ENCODE results near the gene NAA38. TPM values are rescaled to one million over a fixed set of nuclear protein-coding genes. Genes with fewer than 3 reads are reported as not detected.

The NAA38 gene
- total RNA-seq, 4 donors from 2014 or later: 57.4 to 133 (median 96.6) TPM

DNA sequence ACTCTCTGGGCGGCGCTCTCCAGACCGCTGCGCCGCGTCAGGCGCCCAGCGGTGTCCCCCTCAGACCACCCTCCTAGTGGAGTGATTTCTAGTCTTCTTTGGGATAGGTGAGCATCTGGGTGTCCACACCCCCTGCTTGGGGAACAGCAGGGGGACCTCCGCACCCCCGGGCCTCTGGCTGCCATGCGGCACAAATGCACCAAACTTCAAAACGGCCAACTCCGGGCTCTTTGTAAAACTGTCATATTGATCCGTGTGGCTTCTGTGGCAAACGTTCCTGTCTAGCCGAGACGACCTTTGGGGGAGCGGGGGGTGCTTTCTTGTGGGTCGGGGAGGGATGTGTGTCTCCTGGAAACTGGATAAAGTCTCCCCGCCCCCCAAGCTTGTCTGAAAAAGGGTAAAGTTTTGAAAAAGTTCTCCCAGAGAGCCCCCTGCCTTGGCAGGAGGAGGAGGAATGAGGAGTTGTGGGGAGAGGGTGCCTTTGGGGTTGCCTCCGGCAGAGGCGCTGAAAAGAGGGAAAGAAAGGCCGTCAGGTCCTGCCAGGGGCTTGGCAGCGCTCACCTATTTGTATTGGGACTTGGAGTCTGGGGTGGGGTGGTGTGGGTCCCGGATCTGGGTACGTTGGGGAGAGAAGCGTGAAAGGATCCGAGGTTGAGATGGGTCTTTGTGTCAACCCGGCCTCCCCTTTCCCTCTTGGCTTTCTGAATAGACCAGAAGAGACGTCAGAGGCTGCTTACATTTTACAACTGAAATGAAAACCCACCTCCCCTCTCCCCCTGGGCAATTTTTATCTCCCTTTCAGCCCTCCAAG, 29.1 kb upstream of the NAA38 start:
- in situ Hi-C loops (cut with MboI; ENCODE audit: low sequenced_read_pairs in 4 of 4) (loop anchor here in 1 of 4 donors (25.0 kb wide), 1 partner anchor 149 kb away; no protein-coding TSS in a partner anchor), intact Hi-C loops (cut with DNase I; ENCODE audit: low total_unique reads) (loop anchor here (2.0 to 10.0 kb wide), 3 partner anchors 30 to 168 kb away; partner anchors contain the start of genes CNTROB and NAA38)
- Histone ChIP-seq H3K4me1 (peaks cover 41 to 47% of the 10 kb centered on the region in 2 donors), H3K4me3 (peak overlapping the region; percentile 64 to 74 (median 68)), H3K27ac (peak overlapping the region; percentile 77 to 89 (median 81)), H3K9me3 (no peaks in the 10 kb centered on the region), H3K27me3 (peaks cover 24 to 37% (median 28%) of the 10 kb centered on the region in 3 donors), H3K36me3 (no peaks in the 10 kb centered on the region)
- DNase-seq: no peak
- no peak for ATAC-seq
- no peak for TF ChIP-seq POLR2A (IDR thresholded peaks at IDR 0.05)
- TF ChIP-seq, protein P1, sequence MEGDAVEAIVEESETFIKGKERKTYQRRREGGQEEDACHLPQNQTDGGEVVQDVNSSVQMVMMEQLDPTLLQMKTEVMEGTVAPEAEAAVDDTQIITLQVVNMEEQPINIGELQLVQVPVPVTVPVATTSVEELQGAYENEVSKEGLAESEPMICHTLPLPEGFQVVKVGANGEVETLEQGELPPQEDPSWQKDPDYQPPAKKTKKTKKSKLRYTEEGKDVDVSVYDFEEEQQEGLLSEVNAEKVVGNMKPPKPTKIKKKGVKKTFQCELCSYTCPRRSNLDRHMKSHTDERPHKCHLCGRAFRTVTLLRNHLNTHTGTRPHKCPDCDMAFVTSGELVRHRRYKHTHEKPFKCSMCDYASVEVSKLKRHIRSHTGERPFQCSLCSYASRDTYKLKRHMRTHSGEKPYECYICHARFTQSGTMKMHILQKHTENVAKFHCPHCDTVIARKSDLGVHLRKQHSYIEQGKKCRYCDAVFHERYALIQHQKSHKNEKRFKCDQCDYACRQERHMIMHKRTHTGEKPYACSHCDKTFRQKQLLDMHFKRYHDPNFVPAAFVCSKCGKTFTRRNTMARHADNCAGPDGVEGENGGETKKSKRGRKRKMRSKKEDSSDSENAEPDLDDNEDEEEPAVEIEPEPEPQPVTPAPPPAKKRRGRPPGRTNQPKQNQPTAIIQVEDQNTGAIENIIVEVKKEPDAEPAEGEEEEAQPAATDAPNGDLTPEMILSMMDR (IDR thresholded peaks at IDR 0.05 in 4 of 5, conservative IDR thresholded peaks at IDR 0.05 in 1 of 5): peak in 1 of 5 experiments; percentile 10

DNA sequence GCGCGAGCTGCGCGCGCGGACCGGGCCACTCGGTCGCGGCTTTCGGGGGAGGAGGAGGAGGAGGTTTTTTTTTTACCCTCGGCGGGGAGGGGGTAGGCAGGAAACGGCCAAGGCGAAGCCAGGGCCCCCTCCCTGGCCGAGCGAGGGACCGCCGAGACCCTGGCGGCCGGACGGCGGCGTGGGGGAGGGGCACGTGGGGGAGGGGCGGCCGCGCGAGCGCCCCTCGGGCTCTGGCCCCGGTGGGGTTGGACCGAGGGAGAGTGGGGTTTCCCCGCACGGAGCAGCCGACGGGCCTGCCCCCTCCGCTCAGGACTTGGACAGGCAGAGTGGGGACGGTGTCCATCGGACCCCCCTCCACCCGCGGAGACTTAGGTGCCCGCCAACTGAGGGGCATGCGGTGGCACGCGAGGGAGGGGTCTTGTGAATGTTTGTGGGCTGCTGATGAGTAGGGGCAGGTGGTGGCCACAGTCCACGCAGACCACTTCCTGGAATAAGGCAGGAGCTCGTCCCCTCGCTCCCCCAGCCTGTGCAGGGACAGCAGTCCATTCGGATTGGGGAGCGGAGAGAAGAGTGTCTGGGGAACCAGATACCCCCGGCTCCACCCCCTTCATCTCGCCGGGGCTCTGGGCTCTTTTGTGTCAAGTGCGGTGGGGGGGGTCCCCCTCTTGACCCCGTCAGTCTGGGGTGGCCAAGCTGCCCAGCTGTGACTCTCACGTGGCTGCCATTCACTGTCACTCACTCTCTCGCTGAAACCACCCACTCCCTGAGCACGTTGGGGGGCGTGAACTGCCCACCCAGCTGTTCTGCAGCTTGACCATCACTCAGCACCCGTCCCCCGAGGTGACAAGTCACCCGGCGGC, 28.2 kb upstream of the NAA38 start:
- in situ Hi-C loops (cut with MboI; ENCODE audit: low sequenced_read_pairs in 4 of 4): loop anchor here in 1 of 4 donors (25.0 kb wide), 1 partner anchor 148 kb away; no protein-coding TSS in a partner anchor
- H3K27ac ChIP-seq: peak overlapping the region; percentile 77 to 89 (median 81)
- peaks cover 41 to 47% of the 10 kb centered on the region in 2 donors for H3K4me1 ChIP-seq
- H3K27me3 ChIP-seq: peaks cover 24 to 39% (median 28%) of the 10 kb centered on the region in 3 donors
- peak overlapping the region; percentile 64 to 74 (median 68) for H3K4me3 ChIP-seq
- intact Hi-C loops (cut with DNase I; ENCODE audit: low total_unique reads): loop anchor here (2.0 to 10.0 kb wide), 3 partner anchors 29 to 169 kb away; partner anchors contain the start of genes CNTROB and NAA38
- ATAC-seq (no peak), DNase-seq (peak in 1 of 2 donors; percentile 23)
- no peaks in the 10 kb centered on the region for H3K36me3 ChIP-seq
- no peak for TF ChIP-seq POLR2A (IDR thresholded peaks at IDR 0.05)
- TF ChIP-seq, protein P1 (IDR thresholded peaks at IDR 0.05 in 4 of 5, conservative IDR thresholded peaks at IDR 0.05 in 1 of 5): no peak
- no peaks in the 10 kb centered on the region for H3K9me3 ChIP-seq

DNA sequence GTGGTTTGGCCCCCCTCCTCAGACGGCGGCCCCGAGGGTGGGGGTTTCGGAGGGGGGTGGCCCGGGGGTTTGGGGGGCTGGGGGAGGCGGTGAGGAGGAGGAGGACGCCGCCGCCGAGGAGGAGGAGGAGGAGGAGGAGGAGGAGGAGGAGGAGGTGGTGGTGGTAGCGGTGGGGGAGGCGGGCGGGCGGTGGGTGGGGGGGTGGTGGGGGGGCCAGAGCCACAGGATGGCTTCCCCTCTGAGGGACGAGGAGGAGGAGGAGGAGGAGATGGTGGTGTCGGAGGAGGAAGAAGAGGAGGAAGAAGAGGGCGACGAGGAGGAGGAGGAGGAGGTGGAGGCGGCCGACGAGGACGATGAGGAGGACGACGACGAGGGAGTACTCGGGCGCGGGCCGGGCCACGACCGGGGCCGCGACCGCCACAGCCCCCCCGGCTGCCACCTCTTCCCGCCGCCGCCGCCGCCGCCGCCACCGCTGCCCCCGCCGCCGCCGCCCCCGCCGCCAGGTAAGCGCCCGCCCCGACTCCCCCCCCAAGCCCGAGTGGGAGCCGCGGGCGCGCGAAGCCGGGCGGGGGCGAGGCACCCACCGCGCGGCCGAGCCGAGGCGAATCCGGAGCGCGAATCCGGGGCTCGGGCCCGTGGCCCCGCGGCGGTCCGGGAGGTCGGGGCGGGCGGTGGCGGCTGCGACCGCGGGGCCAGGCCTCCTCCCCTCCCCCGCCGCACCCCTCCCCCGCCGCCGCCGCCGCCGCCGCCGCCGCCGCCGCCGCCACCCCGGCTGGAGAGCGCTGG, 27.4 kb upstream of the NAA38 start:
- intact Hi-C loops (cut with DNase I; ENCODE audit: low total_unique reads) (loop anchor here (10.0 kb wide), 1 partner anchor 170 kb away; no protein-coding TSS in a partner anchor), in situ Hi-C loops (cut with MboI; ENCODE audit: low sequenced_read_pairs in 4 of 4) (loop anchor here in 1 of 4 donors (25.0 kb wide), 1 partner anchor 147 kb away; no protein-coding TSS in a partner anchor)
- Histone ChIP-seq H3K27me3 (peaks cover 27 to 40% (median 28%) of the 10 kb centered on the region in 3 donors), H3K4me3 (peak overlapping the region; percentile 64 to 74 (median 68)), H3K36me3 (no peaks in the 10 kb centered on the region), H3K9me3 (no peaks in the 10 kb centered on the region), H3K4me1 (peaks cover 36 to 42% of the 10 kb centered on the region in 2 donors), H3K27ac (peak overlapping the region; percentile 77 to 89 (median 81))
- ATAC-seq (no peak), DNase-seq (no peak)
- TF ChIP-seq, protein P1 (IDR thresholded peaks at IDR 0.05 in 4 of 5, conservative IDR thresholded peaks at IDR 0.05 in 1 of 5): no peak
- no peak for TF ChIP-seq POLR2A (IDR thresholded peaks at IDR 0.05)

All from gastrocnemius medialis (tissue), 4 donors.